ENCODE results near the gene ASB9.

- no peak for TF ChIP-seq CTCF (IDR thresholded peaks at IDR 0.05 in 4 of 5, conservative IDR thresholded peaks at IDR 0.05 in 1 of 5)
- TF ChIP-seq POLR2A (IDR thresholded peaks at IDR 0.05), result no peak
Measured at GRCh38 chrX:15207994-15208393, 61.9 kb downstream of the ASB9 start.

All from gastrocnemius medialis (tissue), 4 donors.